Uterus (tissue), 2 donors: ENCODE results near the gene NCAM1.

Experiments used
- CTCF ChIP-seq, 4 experiments: fragments of 200-600 bp in 2 of 4; fragments of 450-650 bp in 2 of 4; sonication (generic) in 2 of 4; IDR thresholded peaks; one replicate each; pipeline ENCODE4 v1.5.1; 2016 to 2019; ENCODE audit warnings: antibody characterized with exemption in 4 of 4, mild to moderate bottlenecking in 2 of 4, moderate library complexity in 1 of 4
- POLR2A ChIP-seq, 2 donors: fragments of 450-650 bp; IDR thresholded peaks; one replicate each; pipeline ENCODE4 v1.6.1; 2016; ENCODE audit warnings: antibody characterized with exemption in 2 of 2, mild to moderate bottlenecking in 1 of 2, moderate library complexity in 1 of 2

GRCh38 chr11:112997857-112998466 lies 36.7 kb downstream of the NCAM1 start:
- TF ChIP-seq CTCF (IDR thresholded peaks at IDR 0.05), result no peak
- no peak for TF ChIP-seq POLR2A (IDR thresholded peaks at IDR 0.05)
